ENCODE data around the gene AMOTL1. TPM values are rescaled to one million over a fixed set of nuclear protein-coding genes. Genes with fewer than 3 reads are reported as not detected.

The AMOTL1 gene
- total and polyA plus RNA-seq, 2 donors (not counting 3 experiments of a cell fraction or from before 2014, with no cell fraction given), result 12.5 to 37.8 TPM

DNA sequence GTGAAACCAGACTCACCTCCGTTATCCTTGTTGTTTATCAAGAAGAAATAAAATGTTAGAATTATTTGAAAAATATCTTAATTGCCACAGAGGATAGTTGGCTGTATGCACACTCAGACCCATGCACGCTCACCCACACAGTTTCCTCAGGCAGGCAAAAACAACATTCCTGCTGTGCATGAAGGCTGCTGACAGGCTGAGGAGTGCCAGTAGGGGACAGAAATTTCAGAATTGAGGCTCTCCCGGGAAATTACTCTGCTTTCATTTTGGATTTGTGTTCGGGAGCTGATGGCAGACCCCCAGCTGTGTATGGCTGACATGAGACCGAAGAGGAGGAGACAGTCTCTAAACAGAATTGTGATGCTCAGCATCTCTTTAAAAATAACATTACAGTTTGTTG lies 87.5 kb downstream of the AMOTL1 start:
- Histone ChIP-seq H2AFZ (ENCODE audit: low read depth, low read length) (no peak overlapping the region), H3K4me1 (ENCODE audit: control insufficient read depth, extremely low read depth, insufficient read depth, low read length) (no peaks in the 10 kb centered on the region), H3K9ac (replicated peaks; ENCODE audit: extremely low read depth, insufficient read depth, low read length) (no peak overlapping the region), H3K27ac (ENCODE audit: insufficient read depth, low read depth, low read length) (no peak overlapping the region), H3K4me2 (ENCODE audit: insufficient read depth, low read length) (no peak overlapping the region), H3K79me2 (ENCODE audit: control insufficient read depth, insufficient read depth, low read length) (no peaks in the 10 kb centered on the region), H3K36me3 (ENCODE audit: control insufficient read depth in 2 of 2, extremely low read depth in 1 of 2, insufficient read depth in 2 of 2, low read length in 2 of 2) (peaks cover 12 to 33% of the 10 kb centered on the region in 2 experiments), H3K27me3 (ENCODE audit: control insufficient read depth in 2 of 2, insufficient read depth in 2 of 2, low read length in 2 of 2) (no peaks in the 10 kb centered on the region), H3K4me3 (replicated peaks in 1 of 3; ENCODE audit: insufficient read depth in 1 of 3, low read depth in 1 of 3, low read length in 3 of 3) (no peak overlapping the region), H4K20me1 (replicated peaks; ENCODE audit: control insufficient read depth, extremely low read depth, insufficient read depth, low read length) (no peaks in the 10 kb centered on the region), H3K9me1 (replicated peaks; ENCODE audit: control insufficient read depth, extremely low read depth, insufficient read depth, low read length) (no peaks in the 10 kb centered on the region), H3K9me3 (replicated peaks; ENCODE audit: control insufficient read depth, insufficient read depth, low read length) (no peaks in the 10 kb centered on the region)
- POLR2A ChIA-PET, result interaction anchor here (0.6 kb wide), 1 partner anchor 19 kb away, joined by 4 read pairs; no protein-coding TSS in a partner anchor
- CTCF ChIA-PET, result no interaction called here
- DNase-seq (ENCODE audit: low read depth, low spot score), result no peak
- no peak for FAIRE-seq
- no peak for TF ChIP-seq POLR2AphosphoS5 (IDR thresholded peaks at IDR 0.05; ENCODE audit: insufficient read depth, low read depth, low read length)
- TF ChIP-seq POLR2A (IDR thresholded peaks at IDR 0.05; ENCODE audit: low read depth, low read length), result no peak
- no peak for TF ChIP-seq GATA2 (IDR thresholded peaks at IDR 0.05; ENCODE audit: insufficient read depth, insufficient read length, low read depth, low read length)
- TF ChIP-seq JUN (IDR thresholded peaks at IDR 0.05; ENCODE audit: borderline replicate concordance, insufficient read depth, insufficient read length, low read depth), result no peak
- no peak for TF ChIP-seq FOS (IDR thresholded peaks at IDR 0.05; ENCODE audit: borderline replicate concordance, insufficient read depth, low read length)
- TF ChIP-seq EZH2 (IDR thresholded peaks at IDR 0.05; ENCODE audit: borderline replicate concordance, low read depth, low read length, severe bottlenecking), result no peak
- no peak for TF ChIP-seq MYC (IDR thresholded peaks at IDR 0.05; ENCODE audit: low read depth, low read length)
- TF ChIP-seq, protein P1, sequence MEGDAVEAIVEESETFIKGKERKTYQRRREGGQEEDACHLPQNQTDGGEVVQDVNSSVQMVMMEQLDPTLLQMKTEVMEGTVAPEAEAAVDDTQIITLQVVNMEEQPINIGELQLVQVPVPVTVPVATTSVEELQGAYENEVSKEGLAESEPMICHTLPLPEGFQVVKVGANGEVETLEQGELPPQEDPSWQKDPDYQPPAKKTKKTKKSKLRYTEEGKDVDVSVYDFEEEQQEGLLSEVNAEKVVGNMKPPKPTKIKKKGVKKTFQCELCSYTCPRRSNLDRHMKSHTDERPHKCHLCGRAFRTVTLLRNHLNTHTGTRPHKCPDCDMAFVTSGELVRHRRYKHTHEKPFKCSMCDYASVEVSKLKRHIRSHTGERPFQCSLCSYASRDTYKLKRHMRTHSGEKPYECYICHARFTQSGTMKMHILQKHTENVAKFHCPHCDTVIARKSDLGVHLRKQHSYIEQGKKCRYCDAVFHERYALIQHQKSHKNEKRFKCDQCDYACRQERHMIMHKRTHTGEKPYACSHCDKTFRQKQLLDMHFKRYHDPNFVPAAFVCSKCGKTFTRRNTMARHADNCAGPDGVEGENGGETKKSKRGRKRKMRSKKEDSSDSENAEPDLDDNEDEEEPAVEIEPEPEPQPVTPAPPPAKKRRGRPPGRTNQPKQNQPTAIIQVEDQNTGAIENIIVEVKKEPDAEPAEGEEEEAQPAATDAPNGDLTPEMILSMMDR (IDR thresholded peaks at IDR 0.05; ENCODE audit: extremely low read depth in 1 of 2, insufficient read depth in 1 of 2, low read depth in 1 of 2, low read length in 2 of 2), result no peak
- TF ChIP-seq, protein P2, sequence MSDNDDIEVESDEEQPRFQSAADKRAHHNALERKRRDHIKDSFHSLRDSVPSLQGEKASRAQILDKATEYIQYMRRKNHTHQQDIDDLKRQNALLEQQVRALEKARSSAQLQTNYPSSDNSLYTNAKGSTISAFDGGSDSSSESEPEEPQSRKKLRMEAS (IDR thresholded peaks at IDR 0.05; ENCODE audit: insufficient read depth, insufficient read length), result no peak
- BruUV-seq (replicated peaks), result no TSS peak
- dilution Hi-C loops (cut with MboI; ENCODE audit: extremely low pct_ligation_motif_present, low sequenced_read_pairs), result no loop called here
- intact Hi-C loops (cut with micrococcal nuclease), result no loop called here

Data from endothelial cell of umbilical vein (primary cell).